ENCODE results near the gene ACAT2. TPM values are rescaled to one million over a fixed set of nuclear protein-coding genes. Genes with fewer than 3 reads are reported as not detected.
"Not testable (repeated sequence)": the region's sequence is repeated elsewhere in the genome, so short reads cannot be mapped to it uniquely, and the experiment has no call there.

ACAT2 gene
- total RNA-seq, 4 donors from 2014 or later = 8.2 to 19.8 (median 13.8) TPM

GRCh38 chr6:159724778-159725177 is 37.1 kb upstream of the ACAT2 start:
- Histone ChIP-seq H3K36me3 (no peaks in the 10 kb centered on the region), H3K4me3 (no peak overlapping the region), H3K4me1 (peaks cover 10 to 26% (median 18%) of the 10 kb centered on the region in 4 donors), H3K27me3 (no peaks in the 10 kb centered on the region), H3K9me3 (no peaks in the 10 kb centered on the region), H3K27ac (no peak overlapping the region)
- DNase-seq = no peak
- 94 to 100% methylated on average over 1 to 4 of the region's 4 CpGs for WGBS, 2 donors (ENCODE audit: low coverage in 1 of 2)
- TF ChIP-seq EP300 (IDR thresholded peaks at IDR 0.05; ENCODE audit: low read depth) = no peak
- TF ChIP-seq POLR2A (IDR thresholded peaks at IDR 0.05) = no peak
- no peak for TF ChIP-seq POLR2AphosphoS5 (IDR thresholded peaks at IDR 0.05)
- TF ChIP-seq, protein P1, sequence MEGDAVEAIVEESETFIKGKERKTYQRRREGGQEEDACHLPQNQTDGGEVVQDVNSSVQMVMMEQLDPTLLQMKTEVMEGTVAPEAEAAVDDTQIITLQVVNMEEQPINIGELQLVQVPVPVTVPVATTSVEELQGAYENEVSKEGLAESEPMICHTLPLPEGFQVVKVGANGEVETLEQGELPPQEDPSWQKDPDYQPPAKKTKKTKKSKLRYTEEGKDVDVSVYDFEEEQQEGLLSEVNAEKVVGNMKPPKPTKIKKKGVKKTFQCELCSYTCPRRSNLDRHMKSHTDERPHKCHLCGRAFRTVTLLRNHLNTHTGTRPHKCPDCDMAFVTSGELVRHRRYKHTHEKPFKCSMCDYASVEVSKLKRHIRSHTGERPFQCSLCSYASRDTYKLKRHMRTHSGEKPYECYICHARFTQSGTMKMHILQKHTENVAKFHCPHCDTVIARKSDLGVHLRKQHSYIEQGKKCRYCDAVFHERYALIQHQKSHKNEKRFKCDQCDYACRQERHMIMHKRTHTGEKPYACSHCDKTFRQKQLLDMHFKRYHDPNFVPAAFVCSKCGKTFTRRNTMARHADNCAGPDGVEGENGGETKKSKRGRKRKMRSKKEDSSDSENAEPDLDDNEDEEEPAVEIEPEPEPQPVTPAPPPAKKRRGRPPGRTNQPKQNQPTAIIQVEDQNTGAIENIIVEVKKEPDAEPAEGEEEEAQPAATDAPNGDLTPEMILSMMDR (IDR thresholded peaks at IDR 0.05) = no peak
- intact Hi-C loops (cut with DNase I; ENCODE audit: low total_unique reads) = loop anchor here (5.0 kb wide), 1 partner anchor 32 kb away; the partner anchor contains the start of gene SOD2
- in situ Hi-C loops (cut with MboI; ENCODE audit: low pct_ligation_motif_present in 1 of 4, low pct_unique_long_range_greater_than_20kb in 1 of 4, low sequenced_read_pairs in 3 of 4) = no loop called here

DNA sequence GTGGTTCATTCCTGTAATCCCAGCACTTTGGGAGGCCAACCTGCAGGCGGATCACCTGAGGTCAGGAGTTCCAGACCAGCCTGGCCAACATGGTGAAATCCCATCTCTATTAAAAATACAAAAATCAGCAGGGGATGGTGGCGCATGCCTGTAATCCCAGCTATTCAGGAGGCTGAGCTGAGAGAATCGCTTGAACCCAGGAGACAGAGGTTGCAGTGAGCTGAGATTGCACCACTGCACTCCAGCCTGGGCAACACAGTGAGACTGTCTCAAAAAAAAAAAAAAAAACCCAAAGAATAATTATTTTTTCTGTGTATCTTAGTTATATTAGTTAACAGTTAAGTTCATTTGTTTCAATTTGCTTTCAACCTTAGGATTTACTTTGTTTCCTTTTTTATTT is 36.6 kb upstream of the ACAT2 start:
- H3K36me3 ChIP-seq; H3K27me3 ChIP-seq; H3K4me3 ChIP-seq; DNase-seq; H3K9me3 ChIP-seq; in situ Hi-C loops (cut with MboI; ENCODE audit: low pct_ligation_motif_present in 1 of 4, low pct_unique_long_range_greater_than_20kb in 1 of 4, low sequenced_read_pairs in 3 of 4); H3K27ac ChIP-seq: not testable (repeated sequence)
- intact Hi-C loops (cut with DNase I; ENCODE audit: low total_unique reads) = loop anchor here (5.0 kb wide), 1 partner anchor 33 kb away; the partner anchor contains the start of gene SOD2
- 97% methylated on average over 3 of the region's 3 CpGs; no CpG with 5 or more reads in 1 of the 2 donors for WGBS, 2 donors (ENCODE audit: low coverage in 1 of 2)
- peaks cover 13 to 30% (median 22%) of the 10 kb centered on the region in 4 donors for H3K4me1 ChIP-seq

GRCh38 chr6:159726255-159726917 is 35.5 kb upstream of the ACAT2 start:
- intact Hi-C loops (cut with DNase I; ENCODE audit: low total_unique reads) (loop anchor here (5.0 kb wide), 1 partner anchor 34 kb away; the partner anchor contains the start of gene SOD2), in situ Hi-C loops (cut with MboI; ENCODE audit: low pct_ligation_motif_present in 1 of 4, low pct_unique_long_range_greater_than_20kb in 1 of 4, low sequenced_read_pairs in 3 of 4) (no loop called here)
- Histone ChIP-seq H3K36me3 (no peaks in the 10 kb centered on the region), H3K27me3 (no peaks in the 10 kb centered on the region), H3K9me3 (no peaks in the 10 kb centered on the region), H3K27ac (peak overlapping the region; percentile 96 to 100 (median 99)), H3K4me1 (peaks cover 15 to 41% (median 26%) of the 10 kb centered on the region in 4 donors), H3K4me3 (peak overlapping the region; percentile 57 to 98 (median 91))
- WGBS, 2 donors (ENCODE audit: low coverage in 1 of 2) = 0 to 4% methylated on average over 5 to 30 of the region's 30 CpGs
- DNase-seq = no peak
- TF ChIP-seq POLR2AphosphoS5 (IDR thresholded peaks at IDR 0.05) = no peak
- no peak for TF ChIP-seq POLR2A (IDR thresholded peaks at IDR 0.05)
- TF ChIP-seq, protein P1 (IDR thresholded peaks at IDR 0.05) = no peak
- no peak for TF ChIP-seq EP300 (IDR thresholded peaks at IDR 0.05; ENCODE audit: low read depth)

- peak within 1 kb of the TSS; percentile 96 to 100 (median 99) for H3K27ac ChIP-seq
- TF ChIP-seq POLR2AphosphoS5 (IDR thresholded peaks at IDR 0.05) = peak; percentile 89 to 94 (median 91)
- peak; percentile 93 for TF ChIP-seq POLR2A (IDR thresholded peaks at IDR 0.05)
- TF ChIP-seq EP300 (IDR thresholded peaks at IDR 0.05; ENCODE audit: low read depth) = no peak
- peak; percentile 98 for DNase-seq
- in situ Hi-C loops (cut with MboI; ENCODE audit: low pct_ligation_motif_present in 1 of 4, low pct_unique_long_range_greater_than_20kb in 1 of 4, low sequenced_read_pairs in 3 of 4) = no loop called here
- WGBS, 2 donors (ENCODE audit: low coverage in 1 of 2) = 0% methylated on average over 74 of the region's 93 CpGs; no CpG with 5 or more reads in 1 of the 2 donors
- no peaks in the 10 kb centered on the region for H3K36me3 ChIP-seq
- H3K9me3 ChIP-seq = no peaks in the 10 kb centered on the region
- H3K4me3 ChIP-seq = peak within 1 kb of the TSS; percentile 80 to 98 (median 91)
- intact Hi-C loops (cut with DNase I; ENCODE audit: low total_unique reads) = loop anchor here (5.0 kb wide), 1 partner anchor 35 kb away; the partner anchor contains the start of gene SOD2
- peaks cover 15 to 48% (median 27%) of the 10 kb centered on the region in 4 donors for H3K4me1 ChIP-seq
- no peaks in the 10 kb centered on the region for H3K27me3 ChIP-seq
Measured at GRCh38 chr6:159726918-159727716, 34.7 kb upstream of the ACAT2 start, which contains the start of gene WTAP. WTAP (plus strand) TSS chr6:159727506; CDS start chr6:159736266, 8,760 bp downstream.
